Mammary epithelial cell (primary cell): ENCODE results near the gene IL1RAPL2.
"Not testable (repeated sequence)": the region's sequence is repeated elsewhere in the genome, so short reads cannot be mapped to it uniquely, and the experiment has no call there.

Experiments used
- EZH2 ChIP-seq: IDR thresholded peaks from 2 replicates; pipeline ENCODE4 v1.6.1; 2012; ENCODE audit warnings: low read length, inconsistent platforms, borderline replicate concordance
- TF ChIP-seq, protein P1 (sequence below), 2 donors: IDR thresholded peaks in 1 of 2; conservative IDR thresholded peaks in 1 of 2; 2 replicates each; pipeline ENCODE4 v1.5.1; 2011 to 2012; ENCODE audit warnings: inconsistent platforms in 2 of 2, low read length in 2 of 2, mild to moderate bottlenecking in 2 of 2, control low read depth in 1 of 2, low read depth in 1 of 2; ENCODE audit not compliant: insufficient read depth in 1 of 2; ENCODE audit errors: extremely low read depth in 1 of 2

- TF ChIP-seq, protein P1, sequence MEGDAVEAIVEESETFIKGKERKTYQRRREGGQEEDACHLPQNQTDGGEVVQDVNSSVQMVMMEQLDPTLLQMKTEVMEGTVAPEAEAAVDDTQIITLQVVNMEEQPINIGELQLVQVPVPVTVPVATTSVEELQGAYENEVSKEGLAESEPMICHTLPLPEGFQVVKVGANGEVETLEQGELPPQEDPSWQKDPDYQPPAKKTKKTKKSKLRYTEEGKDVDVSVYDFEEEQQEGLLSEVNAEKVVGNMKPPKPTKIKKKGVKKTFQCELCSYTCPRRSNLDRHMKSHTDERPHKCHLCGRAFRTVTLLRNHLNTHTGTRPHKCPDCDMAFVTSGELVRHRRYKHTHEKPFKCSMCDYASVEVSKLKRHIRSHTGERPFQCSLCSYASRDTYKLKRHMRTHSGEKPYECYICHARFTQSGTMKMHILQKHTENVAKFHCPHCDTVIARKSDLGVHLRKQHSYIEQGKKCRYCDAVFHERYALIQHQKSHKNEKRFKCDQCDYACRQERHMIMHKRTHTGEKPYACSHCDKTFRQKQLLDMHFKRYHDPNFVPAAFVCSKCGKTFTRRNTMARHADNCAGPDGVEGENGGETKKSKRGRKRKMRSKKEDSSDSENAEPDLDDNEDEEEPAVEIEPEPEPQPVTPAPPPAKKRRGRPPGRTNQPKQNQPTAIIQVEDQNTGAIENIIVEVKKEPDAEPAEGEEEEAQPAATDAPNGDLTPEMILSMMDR (conservative IDR thresholded peaks at IDR 0.05 in 1 of 2, IDR thresholded peaks at IDR 0.05 in 1 of 2; ENCODE audit: extremely low read depth in 1 of 2, insufficient read depth in 1 of 2, low read depth in 1 of 2, low read length in 2 of 2), result not testable (repeated sequence)
- not testable (repeated sequence) for TF ChIP-seq EZH2
Measured at GRCh38 chrX:105684288-105684687, 1118.3 kb downstream of the IL1RAPL2 start.
